Activated T-helper 9 cell treated with anti-CD3 and anti-CD28 coated beads, Interleukin-2, amount 50 U/mL, for 16 hours (primary cell): ENCODE data around the gene TMPRSS9.
"Not testable (repeated sequence)": the region's sequence is repeated elsewhere in the genome, so short reads cannot be mapped to it uniquely, and the experiment has no call there.

ENCODE experiments used
- DNase-seq: peaks from one replicate; pipeline ENCODE4 v3.0.0-alpha.2; 2020; ENCODE audit warnings: low read depth

Gene TMPRSS9

DNA sequence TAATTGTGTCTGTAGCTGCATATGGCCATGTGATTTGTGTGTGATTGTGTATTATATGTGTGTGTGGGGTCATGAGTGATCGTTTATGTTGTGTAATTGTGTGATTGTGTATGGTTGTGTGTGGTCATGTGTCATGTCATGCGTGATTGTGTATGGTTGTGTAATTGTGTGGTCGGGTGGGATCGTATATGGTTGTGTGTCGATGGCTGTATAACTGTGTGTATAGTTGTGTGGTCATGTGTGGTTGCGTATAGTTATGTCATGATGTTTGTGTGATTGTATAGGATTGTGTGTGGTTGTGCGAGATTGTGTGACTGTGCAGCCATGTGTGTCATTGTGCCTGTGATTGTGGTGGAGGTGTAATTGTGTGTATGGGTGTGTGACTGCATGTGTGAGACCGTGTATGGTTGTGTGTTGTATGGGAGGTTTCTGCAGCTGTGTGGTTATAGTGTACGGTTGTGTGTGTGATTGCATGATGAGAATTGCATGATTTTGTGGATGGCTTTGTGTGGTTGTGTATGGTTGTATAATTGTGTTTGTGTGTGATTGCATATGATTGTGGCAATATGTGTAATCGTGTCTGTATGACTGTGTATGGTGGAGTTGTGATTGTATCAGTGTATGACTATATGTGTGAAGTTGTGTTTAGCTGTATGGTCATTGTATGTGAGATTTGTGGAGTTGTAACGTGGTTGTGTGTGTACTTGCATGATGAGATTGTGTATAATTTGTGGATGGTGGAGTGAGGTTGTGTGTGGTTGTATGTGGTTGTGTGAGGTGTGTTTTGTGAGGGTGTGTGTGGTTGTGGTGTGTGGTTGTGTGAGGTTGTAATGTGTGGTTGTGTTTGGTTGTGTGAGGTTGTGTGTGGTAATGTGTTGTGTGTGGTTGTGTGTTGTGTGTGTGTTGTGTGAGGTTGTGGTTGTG is 2.2 kb downstream of the TMPRSS9 start:
- no peak for DNase-seq

- no peak for DNase-seq
These were observed 2.9 kb downstream of the TMPRSS9 start for GRCh38 chr19:2362970-2363300.

GRCh38 chr19:2363419-2363818 is 3.4 kb downstream of the TMPRSS9 start:
- no peak for DNase-seq

GRCh38 chr19:2365201-2365970 is 5.3 kb downstream of the TMPRSS9 start:
- no peak for DNase-seq

DNA sequence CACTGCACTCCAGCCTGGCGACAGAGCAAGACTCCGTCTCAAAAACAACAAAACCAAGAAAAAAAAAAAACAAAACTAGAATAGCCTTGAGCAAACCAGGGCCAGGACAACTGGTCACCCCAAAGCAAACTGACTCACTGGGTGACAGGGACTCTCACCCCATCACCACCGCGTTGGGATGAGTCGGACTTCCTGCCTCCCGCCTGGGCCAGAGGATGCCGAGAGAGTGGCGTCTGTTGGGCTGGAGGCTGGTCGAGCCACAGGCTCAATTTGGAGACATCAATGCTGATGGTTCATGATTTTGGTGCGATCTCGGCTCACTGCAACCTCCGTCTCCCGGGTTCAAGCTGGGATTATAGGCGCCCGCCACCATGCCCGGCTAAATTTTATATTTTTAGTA is 11.6 kb downstream of the TMPRSS9 start:
- DNase-seq, result no peak

GRCh38 chr19:2372076-2372612 is 12.1 kb downstream of the TMPRSS9 start:
- DNase-seq, result no peak

GRCh38 chr19:2374808-2375207 is 14.7 kb downstream of the TMPRSS9 start:
- DNase-seq, result no peak

DNA sequence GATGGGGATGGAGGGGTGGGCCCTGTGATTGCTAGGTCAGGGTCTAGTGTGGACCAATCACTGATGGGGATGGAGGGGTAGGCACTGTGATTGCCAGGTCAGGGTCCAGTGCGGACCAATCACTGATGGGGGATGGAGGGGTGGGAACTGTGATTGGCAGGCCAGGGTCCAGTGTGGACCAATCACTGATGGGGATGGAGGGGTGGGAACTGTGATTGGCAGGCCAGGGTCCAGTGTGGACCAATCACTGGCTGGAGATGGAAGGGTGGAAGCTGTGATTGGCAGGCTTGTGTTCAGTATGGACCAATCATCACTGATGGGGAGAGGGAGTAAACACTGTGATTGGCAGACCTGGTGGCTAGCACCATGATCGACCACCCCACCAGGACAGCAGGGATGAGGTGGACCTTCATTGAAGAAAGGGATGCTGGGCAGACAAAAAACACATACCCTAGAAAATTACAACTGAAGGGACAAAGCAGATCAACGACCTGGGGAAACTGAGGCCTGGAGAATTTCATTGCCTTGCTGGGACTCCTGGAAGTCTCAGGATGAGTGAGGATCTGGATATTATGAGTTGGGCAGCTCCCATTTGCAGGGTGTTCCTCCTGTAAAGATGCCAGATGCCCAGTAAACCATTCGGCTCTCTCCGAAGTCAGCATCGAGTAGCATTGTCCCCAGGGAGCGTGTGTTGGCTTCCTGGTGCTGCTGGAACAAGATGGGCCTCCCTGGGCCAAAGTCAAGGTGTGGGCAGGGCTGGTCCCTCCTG is 15.5 kb downstream of the TMPRSS9 start:
- no peak for DNase-seq

GRCh38 chr19:2376784-2377519 is 16.9 kb downstream of the TMPRSS9 start:
- DNase-seq, result no peak

GRCh38 chr19:2380567-2380966 is 20.5 kb downstream of the TMPRSS9 start:
- no peak for DNase-seq

DNA sequence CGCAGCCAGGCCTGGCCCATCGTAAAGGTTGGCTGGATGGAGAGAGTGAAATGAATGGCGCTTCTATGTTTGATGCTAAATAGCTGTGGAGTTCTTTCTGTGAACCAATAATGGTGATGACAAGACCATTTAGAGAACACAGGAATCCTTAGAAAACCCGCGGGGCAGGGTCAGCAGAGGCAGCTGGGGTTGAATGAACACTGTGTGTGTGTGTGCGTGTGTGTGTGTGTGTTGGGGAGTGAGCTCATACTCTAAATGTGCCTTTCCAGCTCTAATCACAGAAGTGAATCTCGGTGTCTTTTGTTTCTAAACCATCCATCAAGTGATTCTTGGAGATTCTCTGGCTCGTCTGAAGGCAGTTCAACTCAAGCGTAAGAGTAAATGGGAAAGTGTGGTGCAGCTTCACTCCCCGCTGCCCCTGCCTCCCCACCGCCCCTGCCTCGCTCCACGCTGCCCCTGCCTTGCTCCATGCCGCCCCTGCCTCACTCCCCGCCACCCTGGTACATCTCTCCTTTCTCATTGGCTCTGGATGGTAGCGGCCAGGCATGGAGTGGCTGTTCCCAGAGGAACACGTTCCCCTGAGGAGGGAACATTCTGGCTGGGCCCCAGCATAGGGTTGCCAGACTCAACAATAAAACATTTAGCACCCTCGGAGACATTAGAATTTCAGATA is 21.2 kb downstream of the TMPRSS9 start:
- DNase-seq, result no peak

DNA sequence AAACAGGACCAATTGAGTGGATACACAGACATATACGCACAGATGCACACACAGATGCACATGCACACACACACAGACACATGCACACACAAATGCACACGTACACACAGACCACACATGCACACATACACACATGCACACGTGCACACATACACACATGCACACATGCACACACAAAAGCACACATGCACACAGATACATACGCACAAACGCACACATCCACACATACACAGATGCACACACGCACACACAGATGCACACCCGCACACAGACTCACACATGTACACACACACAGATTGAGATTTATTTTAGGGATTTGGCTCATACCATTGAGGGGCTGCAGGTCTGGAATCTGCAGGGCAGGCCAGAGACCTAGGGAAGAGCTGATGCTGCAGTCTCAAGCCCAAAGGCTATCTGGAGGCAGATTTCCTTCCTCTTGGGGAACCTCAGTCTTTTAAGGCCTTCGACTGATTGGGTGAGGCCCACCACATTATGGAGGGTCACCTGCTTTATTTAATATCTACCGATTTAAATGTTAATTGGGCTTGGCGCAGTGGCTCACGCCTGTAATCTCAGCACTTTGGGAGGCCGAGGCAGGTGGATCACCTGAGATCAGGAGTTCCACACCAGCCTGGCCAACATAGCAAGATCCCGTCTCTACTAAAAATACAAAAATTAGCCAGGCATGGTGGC is 22.6 kb downstream of the TMPRSS9 start:
- no peak for DNase-seq

DNA sequence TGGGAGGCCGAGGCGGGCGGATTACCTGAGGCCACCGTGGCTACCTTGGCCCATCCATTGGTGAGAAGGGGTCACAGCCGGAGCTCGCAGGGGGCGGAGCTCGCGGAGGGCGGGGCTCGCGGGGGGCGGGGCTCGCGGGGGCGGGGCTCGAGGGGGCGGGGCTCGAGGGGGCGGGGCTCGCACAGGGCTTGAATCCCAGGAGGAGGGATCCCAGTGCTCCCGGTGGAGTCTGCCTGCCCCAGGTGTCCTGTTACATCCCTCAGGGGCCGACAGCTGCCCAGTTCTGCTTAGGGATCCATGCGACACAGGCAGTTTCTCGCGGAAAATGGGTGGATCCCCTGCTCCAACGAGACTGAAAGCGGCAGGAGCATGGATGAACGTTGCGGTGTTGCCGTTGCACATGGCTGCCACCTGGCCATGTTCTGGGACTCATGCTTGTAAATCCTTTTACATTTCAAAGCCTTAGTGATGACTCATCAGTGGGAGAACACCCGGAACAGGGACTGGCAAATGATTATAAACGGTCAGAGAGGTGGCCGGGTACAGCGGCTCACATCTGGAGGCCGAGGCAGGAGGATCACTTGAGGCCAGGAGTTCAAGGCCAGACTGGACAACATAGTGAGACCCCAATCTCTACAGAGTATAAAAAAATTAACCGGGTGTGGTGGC is 25.1 kb downstream of the TMPRSS9 start:
- DNase-seq, result no peak

GRCh38 chr19:2387367-2388288 is 27.6 kb downstream of the TMPRSS9 start:
- DNase-seq, result no peak

DNA sequence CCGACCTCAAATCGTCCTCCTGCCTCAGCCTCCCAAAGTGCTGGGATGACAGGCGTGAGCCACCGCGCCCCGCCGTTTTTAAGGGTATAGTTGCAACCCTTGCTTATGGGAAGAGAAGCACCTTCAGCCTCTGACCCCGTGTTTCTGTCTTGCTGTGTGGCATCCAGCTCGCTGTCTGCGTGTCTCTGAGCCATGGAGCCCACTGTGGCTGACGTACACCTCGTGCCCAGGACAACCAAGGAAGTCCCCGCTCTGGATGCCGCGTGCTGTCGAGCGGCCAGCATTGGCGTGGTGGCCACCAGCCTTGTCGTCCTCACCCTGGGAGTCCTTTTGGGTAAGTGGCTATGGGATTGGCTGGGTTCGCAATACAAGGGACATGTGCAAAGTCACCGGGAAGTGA is 29.5 kb downstream of the TMPRSS9 start:
- no peak for DNase-seq

DNA sequence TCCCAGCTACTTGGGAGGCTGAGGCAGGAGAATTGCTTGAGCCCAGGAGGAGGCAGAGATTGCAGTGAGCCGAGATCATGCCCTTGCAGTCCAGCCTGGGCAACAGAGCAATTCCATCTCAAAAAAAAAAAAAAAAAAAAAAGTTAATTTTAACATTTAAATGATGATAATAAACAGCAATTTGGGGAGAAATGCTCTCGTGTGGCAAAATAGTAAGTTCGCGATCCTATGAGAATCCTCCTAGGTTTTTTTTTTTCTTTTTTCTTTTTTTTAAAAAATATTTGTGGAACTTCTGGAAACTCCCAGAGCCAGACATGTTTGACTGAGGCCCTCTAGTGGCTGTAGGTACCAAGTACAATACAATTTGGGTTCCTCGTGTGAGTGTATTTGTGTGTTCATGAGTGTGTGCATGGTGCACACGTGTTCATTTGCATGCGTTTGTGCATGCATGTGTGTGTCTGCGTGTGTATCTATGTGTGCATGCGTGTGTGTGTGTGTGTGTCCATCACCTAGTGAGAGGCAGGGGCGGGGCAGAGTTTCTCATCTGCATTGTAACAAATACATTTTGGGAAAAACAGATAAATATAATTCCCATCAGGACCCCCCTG is 31.2 kb downstream of the TMPRSS9 start:
- DNase-seq, result no peak

DNA sequence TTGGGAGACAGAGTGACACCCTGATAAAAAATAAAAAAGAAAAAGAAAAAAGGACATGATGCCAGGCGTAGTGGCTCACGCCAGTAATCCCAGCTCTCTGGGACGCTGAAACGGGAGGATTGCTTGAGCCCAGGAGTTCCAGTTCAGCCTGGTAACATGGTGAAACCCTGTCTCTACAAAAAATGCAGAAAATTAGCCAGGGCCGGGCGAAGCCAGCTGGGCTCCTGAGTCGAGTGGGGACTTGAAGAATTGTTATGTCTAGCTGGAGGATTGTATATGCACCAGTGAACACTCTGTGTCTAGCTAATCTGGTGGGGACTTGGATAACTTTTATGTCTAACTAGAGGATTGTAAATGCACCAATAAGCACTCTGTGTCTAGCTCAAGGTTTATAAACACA is 32.3 kb downstream of the TMPRSS9 start:
- DNase-seq, result no peak

DNA sequence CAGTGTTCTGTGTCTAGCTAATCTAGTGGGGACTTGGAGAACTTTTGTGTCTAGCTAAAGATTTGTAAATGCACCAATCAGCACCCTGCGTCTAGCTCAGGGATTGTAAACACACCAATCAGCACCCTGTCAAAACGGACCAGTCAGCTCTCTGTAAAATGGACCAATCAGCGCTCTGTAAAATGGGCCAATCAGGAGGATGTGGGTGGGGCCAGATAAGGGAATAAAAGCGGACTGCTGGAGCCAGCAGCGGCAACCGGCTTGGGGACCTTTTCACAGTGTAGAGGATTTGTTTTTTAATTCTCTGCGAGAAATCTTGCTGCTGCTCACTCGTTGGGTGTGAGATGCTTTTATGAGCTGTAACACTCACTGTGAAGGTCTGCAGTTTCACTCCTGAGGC is 32.8 kb downstream of the TMPRSS9 start:
- not testable (repeated sequence) for DNase-seq
